ENCODE measurements around the gene GRHL3. TPM values are rescaled to one million over a fixed set of nuclear protein-coding genes. Genes with fewer than 3 reads are reported as not detected.

GRHL3 gene
- total RNA-seq, 1 experiment from 2014 or later: not detected

GRCh38 chr1:24373044-24373443 lies 53.9 kb downstream of the GRHL3 start:
- DNase-seq (ENCODE audit: low spot score): no peak

- DNase-seq (ENCODE audit: low spot score): no peak
Measured at GRCh38 chr1:24373710-24374109, 54.6 kb downstream of the GRHL3 start.

- no peak for DNase-seq (ENCODE audit: low spot score)
Measured at GRCh38 chr1:24374891-24375786, 56.0 kb downstream of the GRHL3 start.

- no peak for DNase-seq (ENCODE audit: low spot score)
Measured at GRCh38 chr1:24379733-24380315, 60.7 kb downstream of the GRHL3 start.

- DNase-seq (ENCODE audit: low spot score): no peak
Measured at GRCh38 chr1:24380508-24380907, 61.4 kb downstream of the GRHL3 start.

- no peak for DNase-seq (ENCODE audit: low spot score)
Measured at GRCh38 chr1:24381256-24381655, 62.1 kb downstream of the GRHL3 start.

GRCh38 chr1:24382165-24382577 lies 63.0 kb downstream of the GRHL3 start:
- DNase-seq (ENCODE audit: low spot score): no peak

GRCh38 chr1:24383381-24383940 lies 64.3 kb downstream of the GRHL3 start:
- no peak for DNase-seq (ENCODE audit: low spot score)

GRCh38 chr1:24384251-24385090 lies 65.3 kb downstream of the GRHL3 start:
- DNase-seq (ENCODE audit: low spot score): peak; percentile 58

GRCh38 chr1:24385160-24385940 lies 66.2 kb downstream of the GRHL3 start:
- peak; percentile 60 for DNase-seq (ENCODE audit: low spot score)

GRCh38 chr1:24386241-24386640 lies 67.1 kb downstream of the GRHL3 start:
- no peak for DNase-seq (ENCODE audit: low spot score)

- no peak for DNase-seq (ENCODE audit: low spot score)
Measured at GRCh38 chr1:24386931-24387330, 67.8 kb downstream of the GRHL3 start.

GRCh38 chr1:24387636-24388175 lies 68.5 kb downstream of the GRHL3 start:
- no peak for DNase-seq (ENCODE audit: low spot score)

- no peak for DNase-seq (ENCODE audit: low spot score)
Measured at GRCh38 chr1:24388331-24388885, 69.3 kb downstream of the GRHL3 start.

- DNase-seq (ENCODE audit: low spot score): no peak
Measured at GRCh38 chr1:24389231-24389678, 70.1 kb downstream of the GRHL3 start.

GRCh38 chr1:24390924-24391782 lies 72.0 kb downstream of the GRHL3 start:
- DNase-seq (ENCODE audit: low spot score): peak; percentile 83

- peak; percentile 63 for DNase-seq (ENCODE audit: low spot score)
Measured at GRCh38 chr1:24391882-24392603, 72.9 kb downstream of the GRHL3 start.

GRCh38 chr1:24392604-24392946 lies 73.4 kb downstream of the GRHL3 start:
- no peak for DNase-seq (ENCODE audit: low spot score)
